Measurements from ENCODE around the gene C11orf21. TPM values are rescaled to one million over a fixed set of nuclear protein-coding genes. Genes with fewer than 3 reads are reported as not detected.

C11orf21 gene
- total RNA-seq, 2 experiments from 2014 or later: 0.47 to 2.5 TPM

DNA sequence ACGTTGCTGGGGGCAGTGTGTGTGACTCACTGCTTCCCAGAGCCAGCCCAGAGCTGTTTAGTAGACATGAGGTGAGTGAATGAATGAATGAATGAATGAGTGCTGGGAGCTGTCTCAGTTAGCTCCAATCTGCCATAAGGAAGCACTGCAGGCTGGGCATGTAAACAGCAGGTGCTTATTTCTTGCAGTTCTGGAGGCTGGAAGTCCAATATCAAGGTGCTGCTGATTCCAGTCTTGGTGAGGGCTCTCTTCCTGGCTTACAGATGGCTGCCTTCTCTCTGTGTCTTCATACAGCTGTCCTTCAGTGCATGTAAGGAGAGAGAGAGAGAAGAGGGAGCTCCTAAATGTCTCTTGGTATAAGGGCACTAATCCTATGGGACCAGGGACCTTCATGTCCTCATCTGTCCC, 4.1 kb downstream of the C11orf21 start:
- H4K20me1 ChIP-seq (ENCODE audit: insufficient read depth, low read length): no peaks in the 10 kb centered on the region

DNA sequence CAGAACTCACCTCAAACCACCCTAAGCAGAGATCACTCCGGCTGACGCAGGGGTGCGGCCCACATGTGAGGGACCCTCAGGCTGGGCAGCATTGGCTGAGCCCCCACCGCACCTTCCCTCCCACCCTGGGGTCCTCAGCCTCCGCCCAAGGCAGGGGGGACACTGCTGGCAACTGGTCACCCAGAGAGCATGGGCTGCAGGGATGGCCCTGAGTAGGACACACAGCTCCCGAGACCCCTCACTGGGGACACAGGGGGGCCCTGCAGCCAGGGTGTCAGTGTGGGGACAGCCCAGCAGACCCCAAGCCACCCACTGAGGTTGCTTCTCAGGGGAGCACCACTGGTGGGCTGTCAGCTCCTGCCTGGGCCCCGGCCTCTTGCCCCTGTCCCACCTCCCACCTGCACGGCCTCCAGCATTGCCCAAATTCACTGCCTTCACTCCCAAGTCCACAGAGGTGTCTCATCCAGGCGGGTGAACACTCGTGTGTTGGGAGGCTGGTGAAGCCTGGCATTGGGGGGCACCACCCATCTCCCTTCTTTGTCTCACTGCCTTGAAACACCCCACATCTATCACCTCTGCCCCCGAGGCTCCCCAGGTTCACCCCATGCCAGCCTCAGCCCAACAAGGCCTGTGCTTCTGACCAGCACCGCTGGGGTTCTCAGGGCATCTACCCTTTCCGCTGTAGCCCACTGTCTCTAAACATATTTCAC, 4.7 kb downstream of the C11orf21 start:
- Histone ChIP-seq H3K27ac (ENCODE audit: low read depth, low read length, poor library complexity, severe bottlenecking) (no peak overlapping the region), H3K79me2 (ENCODE audit: insufficient read depth, low read depth, low read length) (no peaks in the 10 kb centered on the region)
- no peak for DNase-seq (ENCODE audit: low spot score)

More for the DNA sequence above, 4.1 kb downstream of the C11orf21 start:
- H3K36me3 ChIP-seq (ENCODE audit: insufficient read depth, low read length): no peaks in the 10 kb centered on the region
- H3K4me1 ChIP-seq (ENCODE audit: insufficient read depth, low read length, poor library complexity, severe bottlenecking): no peaks in the 10 kb centered on the region
- no peak for DNase-seq (ENCODE audit: low spot score)
- no peak overlapping the region for H3K27ac ChIP-seq (ENCODE audit: low read depth, low read length, poor library complexity, severe bottlenecking)
- H3K79me2 ChIP-seq (ENCODE audit: insufficient read depth, low read depth, low read length): no peaks in the 10 kb centered on the region
- TF ChIP-seq EZH2phosphoT487 (IDR thresholded peaks at IDR 0.05; ENCODE audit: borderline replicate concordance, low read depth, low read length): no peak
- TF ChIP-seq, protein P1, sequence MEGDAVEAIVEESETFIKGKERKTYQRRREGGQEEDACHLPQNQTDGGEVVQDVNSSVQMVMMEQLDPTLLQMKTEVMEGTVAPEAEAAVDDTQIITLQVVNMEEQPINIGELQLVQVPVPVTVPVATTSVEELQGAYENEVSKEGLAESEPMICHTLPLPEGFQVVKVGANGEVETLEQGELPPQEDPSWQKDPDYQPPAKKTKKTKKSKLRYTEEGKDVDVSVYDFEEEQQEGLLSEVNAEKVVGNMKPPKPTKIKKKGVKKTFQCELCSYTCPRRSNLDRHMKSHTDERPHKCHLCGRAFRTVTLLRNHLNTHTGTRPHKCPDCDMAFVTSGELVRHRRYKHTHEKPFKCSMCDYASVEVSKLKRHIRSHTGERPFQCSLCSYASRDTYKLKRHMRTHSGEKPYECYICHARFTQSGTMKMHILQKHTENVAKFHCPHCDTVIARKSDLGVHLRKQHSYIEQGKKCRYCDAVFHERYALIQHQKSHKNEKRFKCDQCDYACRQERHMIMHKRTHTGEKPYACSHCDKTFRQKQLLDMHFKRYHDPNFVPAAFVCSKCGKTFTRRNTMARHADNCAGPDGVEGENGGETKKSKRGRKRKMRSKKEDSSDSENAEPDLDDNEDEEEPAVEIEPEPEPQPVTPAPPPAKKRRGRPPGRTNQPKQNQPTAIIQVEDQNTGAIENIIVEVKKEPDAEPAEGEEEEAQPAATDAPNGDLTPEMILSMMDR (conservative IDR thresholded peaks at IDR 0.05; ENCODE audit: low read length): no peak
- H3K4me3 ChIP-seq (ENCODE audit: low read depth, low read length, poor library complexity, severe bottlenecking): no peak overlapping the region
- H3K9me3 ChIP-seq (ENCODE audit: low read length): no peaks in the 10 kb centered on the region
- H3K4me2 ChIP-seq (ENCODE audit: low read length): no peak overlapping the region
- no TSS peak for BruUV-seq (replicated peaks)
- H3K9me2 ChIP-seq (ENCODE audit: insufficient read depth, low read length): no peaks in the 10 kb centered on the region
- ChIA-PET CTCF (ENCODE audit: unreplicated experiment) (no interaction called here), POLR2A (interaction anchor here (0.6 kb wide), 1 partner anchor 688 kb away, joined by 16 read pairs; no protein-coding TSS in a partner anchor)
- H2AFZ ChIP-seq (ENCODE audit: low read length): no peak overlapping the region
- intact Hi-C loops (cut with micrococcal nuclease; ENCODE audit: unreplicated experiment): no loop called here

DNA sequence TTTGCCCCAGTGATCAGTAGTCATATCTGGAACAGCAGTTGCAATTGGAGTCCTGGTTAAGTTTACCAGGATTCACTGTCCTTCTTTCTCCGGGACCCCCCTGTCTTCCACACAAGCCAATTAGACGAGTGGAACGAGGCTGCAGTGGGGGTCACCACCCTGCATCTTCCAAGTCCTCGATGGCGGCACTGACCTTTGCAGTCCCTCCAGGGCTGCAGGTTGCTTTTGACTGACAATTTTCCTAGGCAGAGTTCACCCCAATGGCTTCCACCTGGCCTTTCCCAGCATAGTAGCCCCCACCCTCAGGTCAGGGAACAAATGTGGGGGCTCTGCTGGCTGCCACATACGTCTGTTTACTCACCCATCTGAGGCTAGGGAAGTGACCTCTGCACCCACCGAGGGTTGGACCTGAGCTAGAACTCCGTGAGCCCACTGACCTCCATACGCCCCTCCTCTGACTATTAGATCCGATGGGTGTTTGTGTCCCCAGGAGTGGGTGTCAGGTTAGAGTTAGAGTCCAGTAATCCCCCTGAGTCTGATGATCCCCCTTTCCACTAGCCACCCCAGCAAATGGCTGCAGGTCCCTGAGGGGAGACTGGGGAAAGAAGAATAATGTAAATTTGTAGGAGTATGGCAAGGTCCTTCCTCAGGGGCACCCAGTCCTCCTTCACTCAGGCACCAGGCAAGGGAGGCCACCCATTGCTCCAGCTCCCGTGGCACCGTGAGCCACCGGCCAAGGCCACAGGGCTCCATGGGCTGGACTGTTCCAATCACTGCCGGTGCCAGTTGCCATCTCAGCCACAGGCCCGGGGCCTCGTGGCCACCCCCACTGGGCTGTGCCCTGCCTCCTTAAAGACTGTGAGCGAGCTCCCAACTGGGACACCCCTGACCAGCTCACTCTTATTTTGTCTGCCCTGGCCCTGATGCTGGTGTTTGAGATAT, 5.5 kb downstream of the C11orf21 start:
- no peak overlapping the region for H3K27ac ChIP-seq (ENCODE audit: low read depth, low read length, poor library complexity, severe bottlenecking)
- DNase-seq (ENCODE audit: low spot score): no peak

More for the DNA sequence above, 4.7 kb downstream of the C11orf21 start:
- no peaks in the 10 kb centered on the region for H3K4me1 ChIP-seq (ENCODE audit: insufficient read depth, low read length, poor library complexity, severe bottlenecking)
- H4K20me1 ChIP-seq (ENCODE audit: insufficient read depth, low read length): no peaks in the 10 kb centered on the region
- H2AFZ ChIP-seq (ENCODE audit: low read length): no peak overlapping the region
- no peak for TF ChIP-seq EZH2phosphoT487 (IDR thresholded peaks at IDR 0.05; ENCODE audit: borderline replicate concordance, low read depth, low read length)
- H3K9me3 ChIP-seq (ENCODE audit: low read length): no peaks in the 10 kb centered on the region
- H3K4me3 ChIP-seq (ENCODE audit: low read depth, low read length, poor library complexity, severe bottlenecking): no peak overlapping the region
- no TSS peak for BruUV-seq (replicated peaks)
- no peaks in the 10 kb centered on the region for H3K36me3 ChIP-seq (ENCODE audit: insufficient read depth, low read length)
- ChIA-PET POLR2A (interaction anchor here (0.6 kb wide), 2 partner anchors 122 to 687 kb away, joined by 6 to 16 read pairs; no protein-coding TSS in a partner anchor), CTCF (ENCODE audit: unreplicated experiment) (no interaction called here)
- H3K4me2 ChIP-seq (ENCODE audit: low read length): no peak overlapping the region
- no peaks in the 10 kb centered on the region for H3K9me2 ChIP-seq (ENCODE audit: insufficient read depth, low read length)
- intact Hi-C loops (cut with micrococcal nuclease; ENCODE audit: unreplicated experiment): no loop called here

More for the DNA sequence above, 5.5 kb downstream of the C11orf21 start:
- TF ChIP-seq, protein P1 (conservative IDR thresholded peaks at IDR 0.05; ENCODE audit: low read length): no peak
- no peak for TF ChIP-seq EZH2phosphoT487 (IDR thresholded peaks at IDR 0.05; ENCODE audit: borderline replicate concordance, low read depth, low read length)
- Histone ChIP-seq H3K9me2 (ENCODE audit: insufficient read depth, low read length) (no peaks in the 10 kb centered on the region), H4K20me1 (ENCODE audit: insufficient read depth, low read length) (no peaks in the 10 kb centered on the region), H2AFZ (ENCODE audit: low read length) (no peak overlapping the region), H3K4me3 (ENCODE audit: low read depth, low read length, poor library complexity, severe bottlenecking) (no peak overlapping the region), H3K4me2 (ENCODE audit: low read length) (no peak overlapping the region), H3K9me3 (ENCODE audit: low read length) (no peaks in the 10 kb centered on the region), H3K36me3 (ENCODE audit: insufficient read depth, low read length) (no peaks in the 10 kb centered on the region), H3K79me2 (ENCODE audit: insufficient read depth, low read depth, low read length) (no peaks in the 10 kb centered on the region), H3K4me1 (ENCODE audit: insufficient read depth, low read length, poor library complexity, severe bottlenecking) (no peaks in the 10 kb centered on the region)
- ChIA-PET CTCF (ENCODE audit: unreplicated experiment) (no interaction called here), POLR2A (interaction anchor here (0.6 kb wide), 1 partner anchor 123 kb away, joined by 6 read pairs; no protein-coding TSS in a partner anchor)
- no TSS peak for BruUV-seq (replicated peaks)
- intact Hi-C loops (cut with micrococcal nuclease; ENCODE audit: unreplicated experiment): no loop called here

All from OCI-LY7 (cell line).